Measurements from ENCODE around the gene HIVEP1. TPM values are rescaled to one million over a fixed set of nuclear protein-coding genes. Genes with fewer than 3 reads are reported as not detected.

Gene HIVEP1
- total RNA-seq, 1 donor from 2014 or later = 69.4 TPM

DNA sequence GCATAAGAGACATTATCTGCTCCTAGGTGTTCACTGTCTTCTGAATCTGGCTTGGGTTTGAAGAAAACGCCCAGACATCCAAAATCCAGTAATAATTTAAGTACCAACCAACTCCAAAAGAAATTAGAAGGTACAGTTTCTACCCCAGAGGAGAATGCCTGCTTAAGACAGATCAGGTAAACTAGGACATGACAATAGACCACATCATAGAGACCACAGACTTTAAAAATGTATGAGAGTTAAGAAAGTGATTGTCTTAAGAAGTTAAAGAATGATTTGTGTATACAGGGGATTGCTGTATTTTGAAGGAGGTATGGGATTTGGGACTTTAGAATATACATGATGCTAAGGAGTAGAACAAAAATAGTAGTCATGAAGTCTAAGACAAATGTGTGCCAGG is 157.3 kb downstream of the HIVEP1 start:
- Mint-ChIP-seq H3K4me3 (no peak overlapping the region), H3K9me3 (no peaks in the 10 kb centered on the region), H3K27ac (no peak overlapping the region), H3K4me1 (peaks cover 4% of the 10 kb centered on the region), H3K27me3 (ENCODE audit: low read depth) (no peaks in the 10 kb centered on the region), H3K36me3 (peaks cover 2% of the 10 kb centered on the region)
- no peak for DNase-seq (ENCODE audit: low spot score in 2 of 2, unreplicated experiment in 2 of 2)
- TF ChIP-seq, protein P1, sequence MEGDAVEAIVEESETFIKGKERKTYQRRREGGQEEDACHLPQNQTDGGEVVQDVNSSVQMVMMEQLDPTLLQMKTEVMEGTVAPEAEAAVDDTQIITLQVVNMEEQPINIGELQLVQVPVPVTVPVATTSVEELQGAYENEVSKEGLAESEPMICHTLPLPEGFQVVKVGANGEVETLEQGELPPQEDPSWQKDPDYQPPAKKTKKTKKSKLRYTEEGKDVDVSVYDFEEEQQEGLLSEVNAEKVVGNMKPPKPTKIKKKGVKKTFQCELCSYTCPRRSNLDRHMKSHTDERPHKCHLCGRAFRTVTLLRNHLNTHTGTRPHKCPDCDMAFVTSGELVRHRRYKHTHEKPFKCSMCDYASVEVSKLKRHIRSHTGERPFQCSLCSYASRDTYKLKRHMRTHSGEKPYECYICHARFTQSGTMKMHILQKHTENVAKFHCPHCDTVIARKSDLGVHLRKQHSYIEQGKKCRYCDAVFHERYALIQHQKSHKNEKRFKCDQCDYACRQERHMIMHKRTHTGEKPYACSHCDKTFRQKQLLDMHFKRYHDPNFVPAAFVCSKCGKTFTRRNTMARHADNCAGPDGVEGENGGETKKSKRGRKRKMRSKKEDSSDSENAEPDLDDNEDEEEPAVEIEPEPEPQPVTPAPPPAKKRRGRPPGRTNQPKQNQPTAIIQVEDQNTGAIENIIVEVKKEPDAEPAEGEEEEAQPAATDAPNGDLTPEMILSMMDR (IDR thresholded peaks at IDR 0.05; ENCODE audit: unreplicated experiment) = no peak

DNA sequence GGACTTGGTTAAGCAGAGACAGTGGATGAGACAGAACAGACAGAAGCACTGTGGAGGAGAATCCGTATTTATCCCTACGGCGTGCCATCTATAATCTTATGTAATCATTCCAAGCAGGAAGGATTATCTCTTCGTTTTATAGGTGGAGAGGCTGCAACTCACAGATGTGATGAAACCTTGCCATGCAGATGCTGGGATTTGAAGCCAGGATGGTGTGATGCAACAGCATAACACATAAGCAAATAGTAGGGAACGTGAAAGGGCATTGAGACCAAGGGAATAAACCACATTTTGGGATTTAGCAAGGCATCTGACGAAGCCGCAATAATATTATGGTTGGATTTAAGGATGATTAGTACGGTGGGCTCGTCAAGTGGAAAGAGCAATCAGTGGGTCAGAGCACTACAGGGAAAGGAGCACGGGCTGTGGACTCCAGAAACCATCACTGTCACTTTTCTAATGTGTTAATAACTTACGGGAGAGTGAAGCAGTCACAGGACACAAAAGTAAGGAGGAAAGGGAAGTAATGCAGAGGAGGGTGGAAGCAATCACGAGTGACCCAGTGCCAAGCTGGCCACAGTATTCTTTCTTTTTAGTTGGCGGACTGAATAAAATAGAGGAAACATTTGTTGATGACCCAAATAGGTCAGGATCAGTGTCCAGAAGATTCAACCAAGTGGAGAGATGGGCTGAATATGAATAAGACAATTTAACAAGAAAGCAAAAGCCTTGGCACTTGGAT is 158.4 kb downstream of the HIVEP1 start:
- no peaks in the 10 kb centered on the region for H3K27me3 Mint-ChIP-seq (ENCODE audit: low read depth)
- no peak for DNase-seq (ENCODE audit: low spot score in 2 of 2, unreplicated experiment in 2 of 2)
- H3K9me3 Mint-ChIP-seq = no peaks in the 10 kb centered on the region
- H3K4me1 Mint-ChIP-seq = peaks cover 4% of the 10 kb centered on the region
- TF ChIP-seq, protein P1 (IDR thresholded peaks at IDR 0.05; ENCODE audit: unreplicated experiment) = no peak
- H3K36me3 Mint-ChIP-seq = no peaks in the 10 kb centered on the region
- H3K4me3 Mint-ChIP-seq = no peak overlapping the region
- no peak overlapping the region for H3K27ac Mint-ChIP-seq

DNA sequence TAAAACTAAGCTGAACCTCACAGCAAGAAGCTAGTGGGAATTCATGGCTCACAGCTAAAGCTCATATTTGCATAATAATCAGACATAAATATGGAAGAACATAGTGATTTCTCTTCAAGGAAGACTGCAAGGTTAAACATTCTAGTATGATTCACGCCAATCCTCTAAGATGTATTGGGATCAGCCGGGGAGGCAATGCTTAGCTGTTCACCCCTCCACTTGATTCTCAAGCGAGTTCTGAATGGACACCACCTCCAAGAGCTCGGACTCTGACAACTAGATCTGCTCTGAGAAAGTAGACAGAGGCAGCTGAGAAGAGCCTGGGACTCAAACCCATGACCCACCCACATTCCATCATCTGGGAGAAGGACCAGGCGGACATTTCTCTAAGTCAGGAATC is 159.6 kb downstream of the HIVEP1 start:
- Mint-ChIP-seq H3K4me3 (no peak overlapping the region), H3K27me3 (ENCODE audit: low read depth) (no peaks in the 10 kb centered on the region), H3K36me3 (no peaks in the 10 kb centered on the region), H3K27ac (no peak overlapping the region), H3K4me1 (peaks cover 3% of the 10 kb centered on the region), H3K9me3 (peaks cover 2% of the 10 kb centered on the region)
- DNase-seq (ENCODE audit: low spot score in 2 of 2, unreplicated experiment in 2 of 2) = no peak
- TF ChIP-seq, protein P1 (IDR thresholded peaks at IDR 0.05; ENCODE audit: unreplicated experiment) = no peak

DNA sequence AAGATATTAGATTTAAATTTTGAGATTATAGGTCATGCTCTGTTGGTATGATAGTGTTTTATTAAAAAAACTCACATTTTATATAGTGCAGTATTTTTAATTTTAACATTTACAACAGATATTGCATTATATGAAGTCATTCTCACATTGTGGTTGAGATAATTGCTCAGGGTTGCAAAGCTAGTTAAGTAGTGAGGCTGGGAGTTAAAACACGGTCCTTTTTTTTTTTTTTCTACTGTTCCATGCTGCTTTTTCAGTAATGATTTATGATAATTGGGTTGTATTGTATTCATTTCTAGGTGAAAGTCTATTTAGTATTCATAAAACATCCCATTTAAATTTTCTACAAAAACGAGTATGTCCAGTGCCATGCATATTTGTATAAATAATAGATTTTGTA is 160.5 kb downstream of the HIVEP1 start:
- Mint-ChIP-seq H3K4me3 (no peak overlapping the region), H3K9me3 (peaks cover 4% of the 10 kb centered on the region), H3K27ac (no peak overlapping the region)

DNA sequence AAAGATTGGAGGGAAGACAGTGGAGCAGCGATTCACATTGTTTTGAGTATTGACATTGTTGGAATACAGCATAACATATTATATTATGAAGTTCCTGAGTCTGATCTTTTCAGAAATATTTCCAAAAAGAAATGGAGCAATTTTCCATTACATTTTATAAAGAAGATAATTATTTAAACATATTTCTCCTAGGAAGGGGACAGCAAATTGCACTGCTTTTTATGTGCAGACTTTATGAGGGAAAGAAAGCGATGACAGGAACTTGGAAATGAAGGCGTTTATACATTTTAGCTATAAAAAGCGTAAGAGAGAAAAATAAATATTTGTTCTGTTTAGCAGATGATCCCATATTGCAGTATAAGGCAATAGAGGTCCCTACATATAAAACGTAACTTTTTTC is 161.1 kb downstream of the HIVEP1 start:
- TF ChIP-seq, protein P1 (IDR thresholded peaks at IDR 0.05; ENCODE audit: unreplicated experiment) = no peak
- Mint-ChIP-seq H3K9me3 (peaks cover 4% of the 10 kb centered on the region), H3K36me3 (no peaks in the 10 kb centered on the region), H3K4me3 (no peak overlapping the region), H3K4me1 (peaks cover 3% of the 10 kb centered on the region), H3K27ac (no peak overlapping the region), H3K27me3 (ENCODE audit: low read depth) (no peaks in the 10 kb centered on the region)
- DNase-seq (ENCODE audit: low spot score in 2 of 2, unreplicated experiment in 2 of 2) = no peak

More for the DNA sequence above, 160.5 kb downstream of the HIVEP1 start:
- Mint-ChIP-seq H3K36me3 (no peaks in the 10 kb centered on the region), H3K4me1 (peaks cover 3% of the 10 kb centered on the region), H3K27me3 (ENCODE audit: low read depth) (no peaks in the 10 kb centered on the region)
- TF ChIP-seq, protein P1 (IDR thresholded peaks at IDR 0.05; ENCODE audit: unreplicated experiment) = no peak
- no peak for DNase-seq (ENCODE audit: low spot score in 2 of 2, unreplicated experiment in 2 of 2)

Data from mesothelial cell of epicardium (in vitro differentiated cells).